ENCODE measurements around the gene HSPA1L.

DNA sequence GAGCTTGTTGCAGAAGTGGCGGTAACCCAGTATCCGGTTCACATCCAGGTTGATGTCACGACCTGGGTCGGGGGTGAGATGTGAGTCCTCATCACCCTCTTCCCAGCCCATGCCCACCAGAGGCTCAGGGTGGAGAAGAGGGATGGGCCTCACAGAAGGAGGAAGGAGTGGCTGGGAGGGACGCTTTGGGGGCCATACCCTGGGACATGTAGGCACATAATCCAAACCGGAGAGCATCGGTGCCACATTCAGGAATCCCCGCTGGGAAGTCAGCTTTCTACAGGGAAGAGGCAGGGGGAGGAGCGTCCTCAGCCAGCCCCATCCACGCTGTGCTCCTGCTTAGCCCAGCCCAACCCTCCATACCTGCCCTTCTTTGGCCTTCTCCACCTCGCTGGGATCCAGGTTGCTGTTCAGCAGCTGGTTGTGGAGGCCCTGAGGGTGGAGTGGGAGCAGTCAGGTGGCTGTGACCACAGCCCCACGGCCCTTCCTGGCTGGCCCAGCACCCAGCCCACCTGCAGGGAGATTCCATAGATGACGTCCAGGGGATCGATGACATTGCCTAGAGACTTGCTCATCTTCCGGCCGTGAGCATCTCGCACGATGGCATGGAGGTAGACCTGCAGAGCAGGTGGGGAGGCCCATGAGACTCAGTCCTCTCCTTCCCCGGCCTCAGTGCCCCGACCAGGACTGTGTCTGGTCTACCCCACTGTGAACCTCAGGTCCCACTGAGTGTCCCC lies 34.4 kb downstream of the HSPA1L start:
- TF ChIP-seq, protein P1, sequence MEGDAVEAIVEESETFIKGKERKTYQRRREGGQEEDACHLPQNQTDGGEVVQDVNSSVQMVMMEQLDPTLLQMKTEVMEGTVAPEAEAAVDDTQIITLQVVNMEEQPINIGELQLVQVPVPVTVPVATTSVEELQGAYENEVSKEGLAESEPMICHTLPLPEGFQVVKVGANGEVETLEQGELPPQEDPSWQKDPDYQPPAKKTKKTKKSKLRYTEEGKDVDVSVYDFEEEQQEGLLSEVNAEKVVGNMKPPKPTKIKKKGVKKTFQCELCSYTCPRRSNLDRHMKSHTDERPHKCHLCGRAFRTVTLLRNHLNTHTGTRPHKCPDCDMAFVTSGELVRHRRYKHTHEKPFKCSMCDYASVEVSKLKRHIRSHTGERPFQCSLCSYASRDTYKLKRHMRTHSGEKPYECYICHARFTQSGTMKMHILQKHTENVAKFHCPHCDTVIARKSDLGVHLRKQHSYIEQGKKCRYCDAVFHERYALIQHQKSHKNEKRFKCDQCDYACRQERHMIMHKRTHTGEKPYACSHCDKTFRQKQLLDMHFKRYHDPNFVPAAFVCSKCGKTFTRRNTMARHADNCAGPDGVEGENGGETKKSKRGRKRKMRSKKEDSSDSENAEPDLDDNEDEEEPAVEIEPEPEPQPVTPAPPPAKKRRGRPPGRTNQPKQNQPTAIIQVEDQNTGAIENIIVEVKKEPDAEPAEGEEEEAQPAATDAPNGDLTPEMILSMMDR (IDR thresholded peaks at IDR 0.05) = no peak
- TF ChIP-seq POLR2AphosphoS5 (IDR thresholded peaks at IDR 0.05) = no peak
